Stimulated activated CD8-positive, alpha-beta memory T cell treated with anti-CD3 and anti-CD28 coated beads, Interleukin-15, amount 100 ng/mL, for 24 hours (primary cell): ENCODE measurements around the gene PTPRK.

Experiments
- DNase-seq: peaks from one replicate; pipeline ENCODE4 v3.0.0-alpha.2; 2020; ENCODE audit warnings: low read depth

PTPRK gene

GRCh38 chr6:128520436-128521281 is at the start of gene PTPRK:
Gene PTPRK, minus strand, starts transcription at chr6:128520599. Its CDS starts 241 bp downstream, at chr6:128520358.
- peak; percentile 76 for DNase-seq

GRCh38 chr6:128567029-128567428 is 46.6 kb upstream of the PTPRK start:
- DNase-seq = no peak

- DNase-seq = no peak
Measured at GRCh38 chr6:128560966-128561365, 40.6 kb upstream of the PTPRK start.

- DNase-seq = no peak
Measured at GRCh38 chr6:128558924-128559323, 38.5 kb upstream of the PTPRK start.

GRCh38 chr6:128558021-128558420 is 37.6 kb upstream of the PTPRK start:
- DNase-seq = no peak

- no peak for DNase-seq
Measured at GRCh38 chr6:128557081-128557480, 36.7 kb upstream of the PTPRK start.

- no peak for DNase-seq
Measured at GRCh38 chr6:128554302-128554701, 33.9 kb upstream of the PTPRK start.

GRCh38 chr6:128541261-128541660 is 20.9 kb upstream of the PTPRK start:
- DNase-seq = no peak

GRCh38 chr6:128538763-128539162 is 18.4 kb upstream of the PTPRK start:
- DNase-seq = no peak

GRCh38 chr6:128532827-128533226 is 12.4 kb upstream of the PTPRK start:
- no peak for DNase-seq

GRCh38 chr6:128532136-128532535 is 11.7 kb upstream of the PTPRK start:
- DNase-seq = no peak

- no peak for DNase-seq
Measured at GRCh38 chr6:128531696-128532095, 11.3 kb upstream of the PTPRK start.

GRCh38 chr6:128528241-128528640 is 7.8 kb upstream of the PTPRK start:
- no peak for DNase-seq

- DNase-seq = no peak
Measured at GRCh38 chr6:128527375-128527774, 7.0 kb upstream of the PTPRK start.

GRCh38 chr6:128526152-128526914 is 5.9 kb upstream of the PTPRK start:
- no peak for DNase-seq

GRCh38 chr6:128525406-128525805 is 5.0 kb upstream of the PTPRK start:
- DNase-seq = no peak

GRCh38 chr6:128521282-128521632 is 858 bp upstream of the PTPRK start:
- no peak for DNase-seq

GRCh38 chr6:128519931-128520435 is 416 bp downstream of the PTPRK start:
- peak; percentile 9 for DNase-seq

GRCh38 chr6:128519132-128519930 is 1.1 kb downstream of the PTPRK start:
- DNase-seq = peak; percentile 7

- no peak for DNase-seq
Measured at GRCh38 chr6:128518434-128519131, 1.8 kb downstream of the PTPRK start.

- no peak for DNase-seq
Measured at GRCh38 chr6:128517124-128517523, 3.3 kb downstream of the PTPRK start.

- DNase-seq = no peak
Measured at GRCh38 chr6:128516514-128516898, 3.9 kb downstream of the PTPRK start.
